HG02870 (cell line): ENCODE results near the gene OR10J1.
"Not testable (repeated sequence)": the region's sequence is repeated elsewhere in the genome, so short reads cannot be mapped to it uniquely, and the experiment has no call there.

Experiments used
- ATAC-seq: cut with Tn5 transposase; IDR thresholded peaks from one replicate; pipeline ENCODE4 v1.9.1; 2021; ENCODE audit warnings: mild to moderate bottlenecking, moderate library complexity; ENCODE audit not compliant: unreplicated experiment

OR10J1 gene, protein sequence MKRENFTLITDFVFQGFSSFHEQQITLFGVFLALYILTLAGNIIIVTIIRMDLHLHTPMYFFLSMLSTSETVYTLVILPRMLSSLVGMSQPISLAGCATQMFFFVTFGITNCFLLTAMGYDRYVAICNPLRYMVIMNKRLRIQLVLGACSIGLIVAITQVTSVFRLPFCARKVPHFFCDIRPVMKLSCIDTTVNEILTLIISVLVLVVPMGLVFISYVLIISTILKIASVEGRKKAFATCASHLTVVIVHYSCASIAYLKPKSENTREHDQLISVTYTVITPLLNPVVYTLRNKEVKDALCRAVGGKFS

DNA sequence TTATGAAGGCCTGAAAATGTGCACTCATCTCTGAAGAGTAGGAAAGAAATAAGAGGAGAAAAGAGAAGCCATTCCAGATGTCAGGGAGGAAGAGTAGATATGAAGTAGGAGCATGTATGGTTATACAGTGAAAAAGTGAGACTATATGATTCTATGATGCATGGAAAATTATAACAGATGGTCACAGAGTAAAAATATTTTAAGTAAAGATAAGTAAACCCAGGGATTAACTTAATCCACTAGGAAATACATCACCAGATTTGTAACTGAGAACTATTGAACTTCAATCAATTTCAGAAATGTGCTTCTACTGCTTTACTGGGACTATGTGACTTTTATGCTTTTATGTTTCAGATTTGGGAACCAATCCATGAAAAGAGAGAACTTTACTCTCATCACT lies at the start of gene OR10J1:
TSS of gene OR10J1 (plus strand) at position 301 of the 400 bp plus-strand sequence. CDS start at position 371, 70 bp downstream.
- ATAC-seq = no peak

DNA sequence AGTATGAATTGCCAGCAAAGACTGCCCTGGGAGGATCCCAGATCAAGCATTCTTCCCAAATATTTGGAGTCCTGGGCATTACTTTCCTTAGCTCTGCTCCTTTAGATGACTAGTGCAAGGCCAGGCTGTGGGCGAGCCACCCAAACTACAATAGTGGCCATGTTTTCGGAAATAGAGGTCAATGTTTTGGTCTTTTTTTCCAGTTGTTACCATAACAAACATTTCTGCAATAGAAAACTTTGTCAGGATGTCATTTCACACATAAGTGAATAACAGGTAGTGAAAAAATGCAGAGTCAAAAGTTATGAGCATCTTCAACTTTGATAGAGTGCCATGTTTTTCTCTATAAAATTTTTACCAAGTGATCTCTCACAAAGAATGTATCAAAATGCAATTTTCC lies 32.7 kb upstream of the OR10J1 start:
- no peak for ATAC-seq

DNA sequence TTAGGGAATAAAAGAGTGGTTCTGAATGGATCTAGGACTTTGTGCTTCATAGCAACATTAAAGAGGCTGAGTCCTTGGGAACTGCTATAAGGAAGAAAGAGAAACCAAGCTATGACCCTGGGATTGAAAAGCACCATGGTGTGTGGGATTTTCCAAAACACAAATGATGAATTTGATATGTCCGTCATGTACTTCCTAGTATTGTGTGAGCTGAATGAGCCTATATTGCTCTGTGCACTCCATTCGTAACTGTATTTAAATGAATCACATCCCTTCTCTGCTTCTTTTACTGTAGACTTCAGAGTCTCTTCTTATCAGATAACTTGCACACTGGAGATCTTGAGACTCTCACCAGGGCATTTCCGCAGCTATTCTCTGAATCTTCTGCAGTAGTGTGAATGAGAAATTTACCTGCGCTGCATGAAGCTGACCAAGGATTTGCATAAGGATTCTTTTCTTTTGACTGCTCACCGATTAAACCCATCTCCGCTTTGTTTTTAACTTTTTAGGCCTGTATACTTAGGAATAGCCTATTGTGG lies 30.6 kb upstream of the OR10J1 start:
- no peak for ATAC-seq

DNA sequence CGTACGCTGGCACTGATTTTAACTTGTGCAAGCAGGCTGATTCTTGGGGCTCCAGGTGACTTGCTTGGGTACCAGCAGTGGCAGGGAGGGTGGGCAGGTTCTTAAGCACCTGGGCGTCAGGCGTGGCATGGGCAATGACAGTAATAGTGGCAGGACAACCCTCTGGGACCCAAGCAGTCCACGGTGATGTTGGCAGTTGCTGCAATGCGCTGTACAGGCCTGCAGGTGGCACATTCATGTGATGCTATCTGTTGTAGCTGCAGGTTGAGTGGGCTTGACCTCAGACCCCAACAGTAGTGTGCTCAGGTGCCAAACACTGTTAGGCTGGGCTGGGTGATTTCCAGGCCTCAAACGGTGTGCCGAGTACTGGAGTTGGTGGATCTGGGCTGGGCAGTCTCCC lies 17.7 kb upstream of the OR10J1 start:
- no peak for ATAC-seq

DNA sequence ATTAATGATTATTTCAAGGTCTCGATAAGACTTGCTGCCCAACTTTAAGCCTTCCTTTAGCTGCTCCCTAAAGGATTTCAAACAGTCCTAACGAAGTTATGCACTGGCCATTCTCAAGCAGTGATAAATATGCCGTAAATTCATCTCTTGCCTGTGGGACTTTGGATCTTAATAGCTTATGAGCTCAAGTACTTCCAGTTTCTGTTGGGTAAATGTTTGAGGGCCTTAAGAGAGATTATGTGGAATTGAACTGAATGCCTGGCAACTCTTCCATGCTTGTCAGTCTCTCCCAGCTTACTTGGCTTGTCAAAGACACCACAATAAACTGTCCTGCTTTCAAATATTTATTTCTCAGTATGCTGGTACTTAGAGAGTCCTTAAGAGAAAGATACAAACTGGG lies 11.0 kb upstream of the OR10J1 start:
- ATAC-seq = no peak

DNA sequence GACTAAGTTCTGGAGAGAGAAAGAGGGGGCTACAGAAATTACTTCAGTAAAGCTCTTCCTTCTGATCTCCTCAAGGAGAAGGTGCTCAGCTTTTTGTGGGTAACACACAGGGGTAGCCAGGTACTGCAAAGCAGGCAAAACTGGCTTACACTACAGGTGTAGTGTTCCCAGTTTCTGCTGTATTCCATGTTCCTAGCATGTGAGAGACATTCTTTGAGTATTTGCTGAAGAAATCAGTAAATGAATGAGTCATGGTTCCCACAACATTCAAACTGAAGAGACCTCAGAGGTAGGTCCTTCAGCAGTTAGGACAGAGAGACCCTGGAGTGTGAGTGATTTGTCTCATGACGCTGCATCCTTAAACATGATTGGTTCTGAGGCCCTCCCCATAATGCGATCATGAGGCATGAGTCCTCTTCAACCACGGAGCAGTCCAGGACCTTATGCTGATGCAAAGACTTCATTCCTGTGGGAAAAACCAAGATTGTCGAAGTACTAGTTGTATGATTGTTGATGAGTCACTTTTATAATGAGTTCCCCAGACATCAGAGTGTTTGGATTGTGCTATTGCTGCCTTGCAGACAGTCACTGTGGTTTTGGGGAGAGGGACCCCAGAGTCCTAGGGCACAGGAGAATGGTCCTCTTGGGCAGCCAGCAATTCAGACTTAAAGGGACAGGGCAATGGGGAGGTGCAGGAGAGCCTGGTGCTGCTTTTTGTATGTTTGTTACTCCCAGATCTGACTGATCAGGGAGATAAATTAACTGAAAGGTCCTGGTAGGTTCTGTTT lies 10.3 kb upstream of the OR10J1 start:
- no peak for ATAC-seq

DNA sequence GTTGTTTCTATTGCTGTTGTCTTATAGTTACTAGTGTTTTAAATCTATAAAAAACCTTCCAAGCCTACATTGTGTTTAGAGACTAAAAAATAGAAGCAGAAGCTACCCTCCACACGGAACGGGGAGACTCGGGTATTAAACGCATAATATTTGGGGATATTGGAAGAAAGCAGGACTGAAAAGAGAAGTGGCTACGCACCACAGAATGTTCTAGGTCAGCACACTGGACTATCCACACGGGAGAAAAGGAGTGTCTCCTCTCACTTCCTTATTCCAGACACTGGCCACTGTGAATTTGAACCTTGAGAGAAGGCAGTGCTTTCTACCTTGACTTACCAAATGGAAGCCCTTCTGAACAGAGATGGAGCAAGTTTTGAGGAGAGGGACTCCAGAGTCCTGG lies 8.5 kb upstream of the OR10J1 start:
- no peak for ATAC-seq

DNA sequence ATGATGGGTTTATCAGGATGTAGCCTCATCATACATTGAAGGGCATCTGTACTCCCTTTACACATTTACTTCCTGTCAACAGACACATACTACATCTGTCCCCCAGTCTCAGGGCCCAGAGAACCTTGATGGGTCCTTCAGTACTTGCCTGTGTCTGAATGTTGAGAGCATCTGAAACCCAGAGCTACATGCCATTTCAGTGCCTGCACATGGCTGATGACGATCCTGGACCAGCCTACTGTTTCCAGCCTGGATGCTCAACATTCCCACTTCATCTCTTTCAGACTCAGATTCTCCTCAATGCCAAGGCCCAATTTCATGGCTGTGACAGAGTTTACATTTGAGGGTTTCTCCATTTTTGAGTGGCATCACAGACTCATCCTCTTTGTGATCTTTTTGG lies 7.6 kb upstream of the OR10J1 start, which contains the start of gene OR10J4:
TSS of gene OR10J4 (plus strand) at position 301 of the 400 bp plus-strand sequence.
- ATAC-seq = no peak

DNA sequence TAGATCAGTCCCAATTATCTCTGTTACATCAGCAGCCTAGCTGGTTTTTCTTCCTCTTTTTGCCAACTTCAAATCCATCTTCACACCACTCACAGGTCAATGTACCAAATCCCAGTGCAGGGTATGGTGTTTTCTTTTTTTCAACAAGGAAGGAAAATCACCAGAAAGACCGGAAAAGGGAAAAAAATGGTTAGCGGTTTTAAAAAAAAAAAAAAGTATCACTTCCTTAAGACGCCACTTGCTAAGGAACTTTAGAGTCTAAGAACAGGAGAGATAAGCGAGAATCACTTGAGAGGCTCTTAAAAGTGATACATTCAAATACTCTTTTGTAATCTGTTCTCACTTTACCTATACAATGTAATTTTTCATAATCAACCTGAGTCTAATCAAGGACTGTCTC lies 3.1 kb upstream of the OR10J1 start:
- no peak for ATAC-seq

DNA sequence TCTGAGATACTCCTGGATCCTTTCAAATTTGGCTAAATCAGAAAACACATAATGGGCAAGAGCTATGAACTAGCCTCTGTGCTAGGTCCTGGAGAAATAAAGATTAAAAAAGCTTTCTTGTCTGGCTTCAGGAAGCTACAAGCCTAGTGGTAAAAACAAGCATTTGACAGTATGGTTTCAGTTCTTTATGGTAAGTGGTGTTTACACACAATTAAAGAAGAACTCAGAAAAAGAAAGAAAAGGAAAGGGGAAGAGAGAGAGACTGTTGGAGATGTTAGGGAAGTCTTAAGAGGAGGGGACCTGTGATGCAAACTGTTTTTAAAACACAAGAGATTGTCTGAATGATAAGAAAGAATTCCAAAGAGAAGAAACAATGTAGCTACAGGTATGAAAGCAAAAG lies 1.8 kb downstream of the OR10J1 start:
- ATAC-seq = no peak

DNA sequence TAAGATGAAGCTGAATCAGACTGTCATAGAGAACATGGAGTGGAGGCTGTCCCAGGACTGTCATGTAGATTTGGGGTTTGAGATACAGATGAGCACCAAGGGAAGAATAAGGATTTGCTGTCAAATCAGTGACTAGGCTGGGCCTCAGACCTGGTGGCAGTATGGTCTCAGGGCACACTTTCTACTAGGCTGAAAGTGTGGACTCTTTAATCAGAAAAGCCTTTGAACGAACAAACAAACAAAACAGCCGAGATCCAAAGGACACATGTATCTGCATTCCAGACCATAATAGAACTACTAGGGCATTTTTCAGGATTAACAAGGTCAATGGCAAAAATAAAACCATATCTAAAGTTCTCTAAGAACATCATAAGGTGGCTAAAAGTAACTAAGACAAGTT lies 2.9 kb downstream of the OR10J1 start:
- no peak for ATAC-seq

DNA sequence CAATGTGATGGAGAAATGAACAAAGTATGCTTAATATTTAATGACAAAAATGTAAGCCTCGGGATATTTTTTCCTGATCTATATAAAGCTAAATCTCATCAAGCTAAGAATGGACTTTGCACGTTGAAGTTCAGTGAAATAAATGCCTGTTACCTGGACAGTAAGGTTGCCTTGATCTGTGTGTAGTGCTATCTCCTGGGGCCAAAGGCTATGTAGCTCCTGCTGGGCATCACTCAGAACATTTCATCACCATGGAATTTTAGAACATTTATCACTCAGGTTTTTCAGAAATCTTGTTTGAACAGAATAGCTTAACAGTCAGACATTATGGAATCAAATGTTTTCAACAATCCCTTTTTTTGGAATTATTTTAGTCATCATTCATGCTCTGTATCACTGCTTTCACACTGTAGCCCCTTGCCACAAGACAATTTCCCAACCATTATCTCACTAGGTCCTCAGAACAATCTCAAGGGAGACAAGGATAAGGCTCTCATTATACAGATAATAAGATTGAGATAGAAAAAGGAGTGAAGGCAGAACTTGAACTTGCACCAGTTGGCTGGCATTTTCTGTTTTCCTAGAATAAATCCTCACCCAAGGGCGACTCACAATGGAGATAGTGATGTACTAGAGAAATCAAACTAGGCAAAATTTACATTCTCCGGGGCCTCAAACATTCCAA lies 3.7 kb downstream of the OR10J1 start:
- ATAC-seq = no peak

DNA sequence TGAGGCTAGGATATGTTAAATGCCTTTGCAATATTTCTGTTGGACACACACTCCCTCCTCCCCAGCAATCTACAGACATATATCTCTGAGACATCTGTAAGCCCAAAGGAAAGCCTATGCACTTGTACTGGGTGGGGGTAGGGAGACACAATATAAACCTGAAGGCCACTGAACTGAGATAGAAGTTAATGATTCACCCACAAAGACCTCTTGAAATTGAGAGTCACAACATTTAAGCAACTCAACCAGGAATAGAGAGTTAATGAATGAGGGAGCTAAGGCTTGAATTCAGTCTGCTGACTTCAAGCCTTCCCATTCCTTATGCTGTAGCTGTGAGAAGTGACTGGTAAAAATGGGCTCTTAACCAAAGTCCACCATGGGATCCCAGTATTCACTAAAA lies 5.0 kb downstream of the OR10J1 start:
- no peak for ATAC-seq

DNA sequence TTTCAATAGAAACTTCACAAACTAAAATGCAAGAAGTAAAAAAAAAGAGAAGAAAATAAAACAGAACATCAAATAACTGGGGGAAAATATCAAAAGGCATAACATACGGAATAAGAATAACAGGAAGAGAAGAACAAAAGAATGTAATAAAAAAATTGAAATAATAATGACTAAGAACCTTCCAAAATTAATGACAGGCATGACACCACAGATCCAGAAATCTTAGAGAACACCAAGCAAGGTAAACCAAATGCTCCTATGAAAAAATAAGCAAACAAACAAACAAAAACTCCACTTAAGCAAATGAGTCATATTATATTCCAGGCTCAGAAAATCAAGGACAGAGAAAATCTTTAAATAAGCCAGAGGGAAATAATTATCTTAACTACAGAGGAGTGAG lies 8.7 kb downstream of the OR10J1 start:
- ATAC-seq = no peak

DNA sequence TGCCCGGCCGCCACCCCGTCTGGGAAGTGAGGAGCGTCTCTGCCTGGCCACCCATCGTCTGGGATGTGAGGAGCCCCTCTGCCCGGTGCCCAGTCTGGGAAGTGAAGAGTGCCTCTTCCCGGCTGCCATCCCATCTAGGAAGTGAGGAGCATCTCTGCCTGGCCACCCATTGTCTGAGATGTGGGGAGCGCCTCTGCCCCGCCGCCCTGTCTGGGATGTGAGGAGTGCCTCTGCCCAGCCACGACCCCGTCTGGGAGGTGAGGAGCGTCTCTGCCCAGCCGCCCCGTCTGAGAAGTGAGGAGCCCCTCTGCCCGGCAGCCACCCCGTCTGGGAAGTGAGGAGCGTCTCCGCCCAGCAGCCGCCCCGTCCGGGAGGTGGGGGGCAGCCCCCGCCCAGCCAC lies 10.1 kb downstream of the OR10J1 start:
- ATAC-seq = not testable (repeated sequence)

DNA sequence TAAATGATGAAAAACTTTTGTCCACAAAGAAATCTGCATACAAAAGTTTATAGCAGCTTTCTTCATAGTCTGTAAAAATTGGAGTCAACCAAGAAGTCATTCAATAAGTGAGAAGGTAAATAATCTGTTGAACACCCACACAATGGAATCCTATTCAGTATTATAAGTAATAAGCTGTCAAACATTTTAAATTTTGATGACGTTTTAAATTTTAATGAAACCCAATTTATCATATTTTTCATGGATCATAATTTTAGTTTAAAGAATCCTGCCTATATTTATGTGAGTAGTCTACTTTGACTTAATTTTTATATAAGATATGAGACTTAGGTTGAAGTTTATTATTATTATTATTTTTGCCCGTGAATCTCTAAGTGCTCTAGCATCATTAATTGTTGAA lies 20.0 kb downstream of the OR10J1 start:
- no peak for ATAC-seq

DNA sequence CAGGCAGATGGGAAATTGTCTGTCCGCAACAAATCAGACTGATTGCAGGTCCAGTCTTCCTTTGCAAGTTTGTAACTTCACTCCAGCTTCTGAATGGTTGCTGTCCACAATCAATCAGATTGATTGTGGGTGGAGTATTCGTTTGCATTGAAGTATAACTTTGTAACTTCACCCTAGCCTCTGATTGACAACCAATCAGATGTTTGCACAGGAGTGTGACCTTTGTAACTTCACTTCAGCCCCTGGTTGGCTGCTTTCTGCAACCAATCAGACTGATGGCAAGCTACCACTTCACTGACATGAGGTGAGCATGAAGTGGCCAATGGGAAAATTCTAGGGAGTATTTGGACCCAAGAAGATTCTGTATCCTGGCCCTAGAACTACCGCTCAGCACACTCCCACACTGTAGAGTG lies 25.7 kb downstream of the OR10J1 start:
- no peak for ATAC-seq

DNA sequence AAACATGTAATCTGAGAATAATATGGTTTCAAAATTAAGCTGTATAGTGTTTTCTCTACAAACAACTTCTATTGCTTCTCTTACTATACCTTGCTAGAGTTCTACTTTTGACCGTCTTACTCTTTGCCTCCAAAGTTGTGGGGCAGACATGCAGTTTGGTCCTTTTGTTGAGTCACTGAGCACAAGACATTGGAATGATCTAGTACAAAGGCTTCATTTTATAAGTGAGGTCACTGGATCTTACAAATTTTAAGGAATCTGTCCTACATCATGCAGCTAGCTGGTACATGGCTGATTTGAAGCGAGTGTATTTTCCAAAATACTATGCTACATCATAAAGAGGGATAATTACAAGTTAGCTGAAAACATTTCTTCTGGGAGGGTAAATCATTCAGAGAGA lies 28.8 kb downstream of the OR10J1 start:
- no peak for ATAC-seq

DNA sequence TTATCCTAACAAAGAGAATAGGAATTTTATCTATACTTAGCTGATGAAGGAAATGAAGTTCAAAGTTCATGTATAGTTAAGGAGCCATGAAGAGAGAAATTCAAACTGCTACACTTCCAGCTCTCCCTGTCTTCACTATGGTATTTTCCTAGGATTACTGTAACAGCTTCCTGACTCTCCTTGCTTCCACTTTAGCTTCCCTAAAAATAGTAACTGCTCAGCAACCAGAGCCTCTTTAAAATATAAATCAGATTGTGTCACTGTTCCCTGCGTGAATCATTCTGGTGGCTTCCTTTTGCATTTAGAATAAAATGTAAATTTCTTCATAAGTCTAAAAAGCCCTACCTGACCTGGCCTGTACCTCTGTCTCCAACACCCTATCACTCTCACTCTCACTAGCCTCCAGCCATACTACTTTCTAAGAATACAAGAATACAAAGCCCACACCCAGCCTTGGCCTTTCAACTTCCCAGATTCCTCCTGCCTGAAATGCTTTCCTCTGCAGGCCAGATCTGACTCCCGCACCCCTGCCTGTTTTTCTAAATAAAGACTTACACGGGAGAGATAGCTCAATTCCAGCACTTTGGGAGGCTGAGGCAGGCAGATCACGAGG lies 30.5 kb downstream of the OR10J1 start:
- no peak for ATAC-seq

DNA sequence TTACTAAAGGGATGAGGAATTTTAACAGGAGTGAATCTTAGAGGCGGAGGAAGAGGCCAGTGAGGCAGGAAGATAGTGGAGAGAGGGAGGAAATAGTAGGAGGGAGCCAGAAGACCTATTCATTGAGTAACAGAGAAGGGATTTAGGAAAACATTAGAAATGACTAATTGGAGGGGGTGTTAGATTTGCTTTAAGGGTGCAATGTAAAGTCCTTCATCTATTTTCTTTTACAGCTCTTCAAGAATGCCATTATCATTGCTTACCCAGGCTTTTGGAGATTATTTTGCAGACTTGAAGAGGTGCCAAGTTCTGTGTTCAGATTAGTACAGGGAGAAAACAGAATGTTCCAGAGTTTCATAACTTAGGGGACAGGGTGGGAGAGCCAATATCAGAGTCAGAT lies 33.8 kb downstream of the OR10J1 start:
- no peak for ATAC-seq

DNA sequence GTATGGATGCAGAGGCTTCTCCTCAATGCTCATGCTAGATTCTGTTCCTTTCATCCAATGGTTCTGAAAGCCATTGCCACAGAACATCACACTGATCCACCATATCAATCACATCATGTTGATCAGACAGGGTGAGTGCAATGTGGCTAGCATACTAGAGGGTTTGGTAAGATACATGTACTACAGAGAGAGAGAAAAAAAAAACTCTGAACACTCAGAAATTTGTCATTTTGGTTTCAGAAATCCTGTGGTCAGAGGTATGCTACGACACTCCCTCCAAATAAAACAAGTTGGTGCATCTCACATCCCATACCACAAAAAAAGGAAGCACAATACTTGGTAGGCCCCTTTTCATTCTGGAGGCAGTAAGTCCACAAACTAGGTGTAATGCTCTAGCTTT lies 35.4 kb downstream of the OR10J1 start:
- ATAC-seq = no peak
